IMR-90 (cell line): ENCODE measurements around the gene HDGFL3. TPM values are rescaled to one million over a fixed set of nuclear protein-coding genes. Genes with fewer than 3 reads are reported as not detected.
A peak's percentile ranks its signal among the peaks of the same experiment; 100 is the strongest.

ENCODE experiments used
- ATAC-seq: fragments of 200-7000 bp; cut with Tn5 transposase; 2 replicates; pipeline ENCODE4 v1.9.1; 2020; ENCODE audit warnings: low read depth, mild to moderate bottlenecking, moderate library complexity
- BruUV-seq: library from RNA; stranded (reverse); fragments of 400-500 nt; replicated peaks from 2 replicates; lab custom pipeline; 2021; lab: Mats Ljungman, UMichigan
- CTCF ChIA-PET: fragments of 300-600 bp; formaldehyde crosslinking; extraction: SDS; loops from one replicate; lab custom pipeline; 2021; ENCODE audit warnings: antibody characterized with exemption; lab: Yijun Ruan, JAX
- POLR2A ChIA-PET: fragments of 300-600 bp; sonication (Branson Sonifier 250); formaldehyde crosslinking; loops from one replicate; lab custom pipeline; 2022; ENCODE audit warnings: antibody characterized with exemption; ENCODE audit not compliant: unreplicated experiment; lab: Charles Lee
- DNase-seq: peaks from one replicate; pipeline ENCODE4 v3.0.0; 2013
- H2AFZ ChIP-seq: replicated peaks from 2 replicates; pipeline ENCODE3; 2013; ENCODE audit warnings: low read length, mild to moderate bottlenecking; ENCODE audit not compliant: poor library complexity
- H2AK5ac ChIP-seq: 2 replicates; pipeline ENCODE4 v1.6.1; 2013; ENCODE audit warnings: low read depth, low read length, inconsistent platforms
- H2AK9ac ChIP-seq: replicated peaks from 2 replicates; pipeline ENCODE3; 2013; ENCODE audit warnings: mild to moderate bottlenecking, low read depth, low read length, moderate library complexity; ENCODE audit not compliant: poor library complexity
- H2BK120ac ChIP-seq: 2 replicates; pipeline ENCODE4 v1.6.1; 2013; ENCODE audit warnings: low read depth, low read length, inconsistent platforms
- H2BK15ac ChIP-seq: 3 replicates; pipeline ENCODE4 v1.6.1; 2013; ENCODE audit warnings: low read depth, low read length, inconsistent platforms
- H2BK20ac ChIP-seq: 2 replicates; pipeline ENCODE4 v1.6.1; 2013; ENCODE audit warnings: low read depth, mild to moderate bottlenecking, inconsistent platforms, low read length, moderate library complexity
- H2BK5ac ChIP-seq: 2 replicates; pipeline ENCODE4 v1.6.1; 2013; ENCODE audit warnings: mild to moderate bottlenecking, low read depth, low read length, inconsistent platforms; ENCODE audit not compliant: poor library complexity, severe bottlenecking
- H3K14ac ChIP-seq: replicated peaks from 2 replicates; pipeline ENCODE4 v1.6.1; 2013; ENCODE audit warnings: low read depth, low read length, inconsistent platforms
- H3K18ac ChIP-seq: 2 replicates; pipeline ENCODE4 v1.6.1; 2013; ENCODE audit warnings: low read depth, low read length, control low read depth
- H3K23ac ChIP-seq: 2 replicates; pipeline ENCODE4 v1.6.1; 2013; ENCODE audit warnings: low read depth, low read length, inconsistent platforms
- H3K27ac ChIP-seq: 2 replicates; pipeline ENCODE4 v1.5.1; 2013; ENCODE audit warnings: mild to moderate bottlenecking, control low read depth, low read length; ENCODE audit not compliant: insufficient read depth
- H3K27me3 ChIP-seq: 2 replicates; pipeline ENCODE4 v1.6.1; 2013; ENCODE audit warnings: low read length; ENCODE audit not compliant: control insufficient read depth, insufficient read depth
- H3K36me3 ChIP-seq: 2 replicates; pipeline ENCODE4 v1.6.1; 2013; ENCODE audit warnings: low read length, mixed read lengths; ENCODE audit not compliant: control insufficient read depth, insufficient read depth
- H3K4ac ChIP-seq: 2 replicates; pipeline ENCODE4 v1.6.1; 2013; ENCODE audit warnings: low read depth, low read length, inconsistent platforms
- H3K4me1 ChIP-seq: 2 replicates; pipeline ENCODE4 v1.6.1; 2013; ENCODE audit warnings: low read length, mixed read lengths; ENCODE audit not compliant: control insufficient read depth, insufficient read depth
- H3K4me2 ChIP-seq: 2 replicates; pipeline ENCODE4 v1.6.1; 2013; ENCODE audit warnings: low read depth, mild to moderate bottlenecking, control low read depth, low read length, moderate library complexity
- H3K4me3 ChIP-seq: 2 replicates; pipeline ENCODE4 v1.5.1; 2013; ENCODE audit warnings: low read depth, mild to moderate bottlenecking, control low read depth, low read length, moderate library complexity; ENCODE audit not compliant: insufficient read depth
- H3K56ac ChIP-seq: 2 replicates; pipeline ENCODE4 v1.6.1; 2013; ENCODE audit warnings: low read length, inconsistent platforms; ENCODE audit not compliant: insufficient read depth; ENCODE audit errors: extremely low read depth
- H3K79me1 ChIP-seq, 2 experiments: 2 replicates each; pipeline ENCODE4 v1.6.1; 2013; ENCODE audit warnings: low read length in 2 of 2, inconsistent platforms in 1 of 2, low read depth in 1 of 2
- H3K9ac ChIP-seq: 2 replicates; pipeline ENCODE4 v1.6.1; 2013; ENCODE audit warnings: low read depth, low read length, control low read depth
- H3K9me1 ChIP-seq: 2 replicates; pipeline ENCODE4 v1.6.1; 2013; ENCODE audit warnings: low read length, inconsistent platforms; ENCODE audit not compliant: insufficient read depth
- H3K9me3 ChIP-seq: 2 replicates; pipeline ENCODE4 v1.6.1; 2013; ENCODE audit warnings: low read length; ENCODE audit not compliant: control insufficient read depth, insufficient read depth
- H4K20me1 ChIP-seq: 2 replicates; pipeline ENCODE4 v1.6.1; 2013; ENCODE audit warnings: low read length, inconsistent platforms; ENCODE audit not compliant: insufficient read depth
- H4K5ac ChIP-seq: 2 replicates; pipeline ENCODE4 v1.6.1; 2013; ENCODE audit warnings: mild to moderate bottlenecking, low read depth, low read length, control low read depth
- H4K8ac ChIP-seq, 2 experiments: 2 replicates each; pipeline ENCODE4 v1.6.1; 2013; ENCODE audit warnings: low read depth in 2 of 2, low read length in 2 of 2, control low read depth in 1 of 2, inconsistent platforms in 1 of 2
- H4K91ac ChIP-seq: 2 replicates; pipeline ENCODE4 v1.6.1; 2013; ENCODE audit warnings: low read depth, low read length, inconsistent platforms; ENCODE audit not compliant: insufficient read depth
- BHLHE40 ChIP-seq: fragments of 150-350 bp; IDR thresholded peaks from 2 replicates; pipeline ENCODE4 v1.6.1; 2016; ENCODE audit warnings: mild to moderate bottlenecking, low read depth, low read length
- CEBPB ChIP-seq: IDR thresholded peaks from 2 replicates; pipeline ENCODE4 v1.6.1; 2012; ENCODE audit warnings: low read depth, low read length, improper control_type of control experiment
- CTCF ChIP-seq: conservative IDR thresholded peaks from 2 replicates; pipeline ENCODE4 v1.5.1; 2012; ENCODE audit warnings: mild to moderate bottlenecking, low read depth, low read length, improper control_type of control experiment
- FOS ChIP-seq: fragments of 150-350 bp; IDR thresholded peaks from 2 replicates; pipeline ENCODE4 v1.6.1; 2016; ENCODE audit warnings: low read depth, low read length
- MAZ ChIP-seq: IDR thresholded peaks from 2 replicates; pipeline ENCODE4 v1.6.1; 2012; ENCODE audit warnings: low read depth, mild to moderate bottlenecking, low read length, improper control_type of control experiment, moderate library complexity, borderline replicate concordance
- MXI1 ChIP-seq: IDR thresholded peaks from 2 replicates; pipeline ENCODE4 v1.6.1; 2012; ENCODE audit warnings: low read depth, mild to moderate bottlenecking, low read length, moderate library complexity, borderline replicate concordance
- NFE2L2 ChIP-seq: fragments of 150-350 bp; IDR thresholded peaks from 2 replicates; pipeline ENCODE4 v1.6.1; 2016; ENCODE audit warnings: low read depth, mild to moderate bottlenecking, low read length
- POLR2A ChIP-seq: IDR thresholded peaks from 2 replicates; pipeline ENCODE4 v1.6.1; 2012; ENCODE audit warnings: mild to moderate bottlenecking, low read depth, low read length
- RAD21 ChIP-seq: IDR thresholded peaks from 2 replicates; pipeline ENCODE4 v1.6.1; 2012; ENCODE audit warnings: low read length, improper control_type of control experiment
- RCOR1 ChIP-seq: IDR thresholded peaks from 2 replicates; pipeline ENCODE4 v1.6.1; 2012; ENCODE audit warnings: mild to moderate bottlenecking, low read length, improper control_type of control experiment; ENCODE audit not compliant: insufficient replicate concordance
- RFX5 ChIP-seq: IDR thresholded peaks from 2 replicates; pipeline ENCODE4 v1.8.0; 2012; ENCODE audit warnings: low read depth, mild to moderate bottlenecking, low read length, moderate library complexity
- WGBS, 2 experiments: methylation state at CpG; one replicate each; pipeline versions ENCODE4 v1.1.5 to v1.1.7; 2013; ENCODE audit warnings: missing lambda C conversion rate in 2 of 2; ENCODE audit not compliant: insufficient read length in 1 of 2; ENCODE audit errors: extremely low coverage in 2 of 2; 5-methylcytosine and 5-hydroxymethylcytosine counted together
- dilution Hi-C: fragments of 300-500 bp; cut with HindIII; formaldehyde crosslinking; loops from one replicate; pipeline ENCODE4 v1.14.3; 2018; ENCODE audit warnings: low sequenced_read_pairs; ENCODE audit not compliant: unreplicated experiment
- in situ Hi-C: fragments of 300-500 bp; cut with MboI; formaldehyde crosslinking; loops from 3 replicates; pipeline ENCODE4 v1.14.3; 2019; ENCODE audit warnings: low sequenced_read_pairs, inconsistent platforms, mixed read lengths
- intact Hi-C: fragments of 100-400 bp; cut with micrococcal nuclease; formaldehyde crosslinking; loops from 2 replicates; pipeline ENCODE4 v1.10.0; 2022
- polyA plus RNA-seq, 3 experiments: library from polyadenylated mRNA; depleted of rRNA; stranded (reverse); fragments of >200 nt; gene quantifications; 2 replicates each; pipeline ENCODE4 v1.2.3, GENCODE V29; 2012; ENCODE audit warnings: low replicate concordance in 1 of 3
- total RNA-seq: library from RNA; depleted of rRNA; stranded (reverse); fragments of >200 nt; gene quantifications from 2 replicates; pipeline ENCODE4 v1.2.3, GENCODE V29; 2012
- TF ChIP-seq, protein P1 (sequence below): fragments of 150-350 bp; IDR thresholded peaks from 2 replicates; pipeline ENCODE4 v1.6.1; 2016; ENCODE audit warnings: low read depth, mild to moderate bottlenecking, low read length, moderate library complexity, borderline replicate concordance
- TF ChIP-seq, protein P2 (sequence below): fragments of 150-350 bp; IDR thresholded peaks from 2 replicates; pipeline ENCODE4 v1.6.1; 2017; ENCODE audit warnings: mild to moderate bottlenecking, antibody characterized with exemption, low read length, low read depth

HDGFL3 gene
- total and polyA plus RNA-seq, 2 of the 4 experiments (the other 2 are of a cell fraction): 9.5 to 18.1 TPM

- peak overlapping the region; percentile 74 for H2AK9ac ChIP-seq
- ATAC-seq (peak; percentile 92), DNase-seq (peak; percentile 95)
- H3K27me3 ChIP-seq: no peaks in the 10 kb centered on the region
- H2BK120ac ChIP-seq: peak overlapping the region; percentile 92
- H3K4ac ChIP-seq: peak overlapping the region; percentile 90
- no peak overlapping the region for H3K4me3 ChIP-seq
- peaks cover 18% of the 10 kb centered on the region for H3K4me1 ChIP-seq
- in situ Hi-C loops: no loop called here
- H3K27ac ChIP-seq: peak overlapping the region; percentile 77
- peak overlapping the region; percentile 3; the same call in 1 of the 2 replicates for H3K9ac ChIP-seq
- no peaks in the 10 kb centered on the region for H3K9me3 ChIP-seq
- WGBS, 2 experiments: 20% methylated on average over 1 of the region's 8 CpGs; no CpG with 5 or more reads in 1 of the 2 experiments
- intact Hi-C loops: loop anchor here (1.0 to 2.0 kb wide), 3 partner anchors 46 to 101 kb away; partner anchors contain the start of genes BTBD1, C15orf40 and HDGFL3
- H3K14ac ChIP-seq: peak overlapping the region; percentile 91
- H2BK15ac ChIP-seq: peak overlapping the region; percentile 95; the same call in 2 of the 3 replicates
- CTCF ChIA-PET: no interaction called here
- no TSS peak for BruUV-seq
- peak overlapping the region; percentile 41 for H3K18ac ChIP-seq
- peak overlapping the region; percentile 80 for H2AFZ ChIP-seq
- peak overlapping the region; percentile 53 to 65 for H4K8ac ChIP-seq
- peak overlapping the region; percentile 63 for H3K4me2 ChIP-seq
- dilution Hi-C loops: no loop called here
- POLR2A ChIA-PET: no interaction called here
- H2BK5ac ChIP-seq: peak overlapping the region; percentile 64
- peaks cover 35% of the 10 kb centered on the region for H3K9me1 ChIP-seq
- H2BK20ac ChIP-seq: peak overlapping the region; percentile 80
- peaks cover 8 to 44% of the 10 kb centered on the region in 2 experiments; a peak in 3 of 4 replicates for H3K79me1 ChIP-seq
- H3K23ac ChIP-seq: peak overlapping the region; percentile 75; the same call in 1 of the 2 replicates
- H3K56ac ChIP-seq: peak overlapping the region; percentile 55; the same call in 1 of the 2 replicates
- H3K36me3 ChIP-seq: no peaks in the 10 kb centered on the region; the same call in 1 of the 2 replicates
- H4K5ac ChIP-seq: peak overlapping the region; percentile 54
- H4K91ac ChIP-seq: peak overlapping the region; percentile 84
- peaks cover 3% of the 10 kb centered on the region; the same call in 1 of the 2 replicates for H4K20me1 ChIP-seq
- H2AK5ac ChIP-seq: peak overlapping the region; percentile 93
- TF ChIP-seq, protein P1, sequence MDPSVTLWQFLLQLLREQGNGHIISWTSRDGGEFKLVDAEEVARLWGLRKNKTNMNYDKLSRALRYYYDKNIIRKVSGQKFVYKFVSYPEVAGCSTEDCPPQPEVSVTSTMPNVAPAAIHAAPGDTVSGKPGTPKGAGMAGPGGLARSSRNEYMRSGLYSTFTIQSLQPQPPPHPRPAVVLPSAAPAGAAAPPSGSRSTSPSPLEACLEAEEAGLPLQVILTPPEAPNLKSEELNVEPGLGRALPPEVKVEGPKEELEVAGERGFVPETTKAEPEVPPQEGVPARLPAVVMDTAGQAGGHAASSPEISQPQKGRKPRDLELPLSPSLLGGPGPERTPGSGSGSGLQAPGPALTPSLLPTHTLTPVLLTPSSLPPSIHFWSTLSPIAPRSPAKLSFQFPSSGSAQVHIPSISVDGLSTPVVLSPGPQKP: no peak
- TF ChIP-seq, protein P2, sequence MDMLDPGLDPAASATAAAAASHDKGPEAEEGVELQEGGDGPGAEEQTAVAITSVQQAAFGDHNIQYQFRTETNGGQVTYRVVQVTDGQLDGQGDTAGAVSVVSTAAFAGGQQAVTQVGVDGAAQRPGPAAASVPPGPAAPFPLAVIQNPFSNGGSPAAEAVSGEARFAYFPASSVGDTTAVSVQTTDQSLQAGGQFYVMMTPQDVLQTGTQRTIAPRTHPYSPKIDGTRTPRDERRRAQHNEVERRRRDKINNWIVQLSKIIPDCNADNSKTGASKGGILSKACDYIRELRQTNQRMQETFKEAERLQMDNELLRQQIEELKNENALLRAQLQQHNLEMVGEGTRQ: no peak
- no peak for TF ChIP-seq POLR2A
- peak; percentile 46 for TF ChIP-seq CTCF
- TF ChIP-seq FOS: no peak
- TF ChIP-seq BHLHE40: peak; percentile 93
- TF ChIP-seq MXI1: 0 out of 2 replicates have a peak, but pooled peaks have one; percentile 18
- TF ChIP-seq RCOR1: no peak
- no peak for TF ChIP-seq CEBPB
- peak; percentile 47 for TF ChIP-seq RAD21
- TF ChIP-seq RFX5: 0 out of 2 replicates have a peak, but pooled peaks have one; percentile 1
- TF ChIP-seq MAZ: peak; percentile 49; the same call in 1 of the 2 replicates
- no peak for TF ChIP-seq NFE2L2
These were observed 95.2 kb downstream of the HDGFL3 start for GRCh38 chr15:83112233-83112955.
